RPMI7951 (cell line): ENCODE results near the gene CAMK2B. TPM values are rescaled to one million over a fixed set of nuclear protein-coding genes. Genes with fewer than 3 reads are reported as not detected.

Experiments
- DNase-seq: peaks from one replicate; pipeline ENCODE4 v3.0.0-alpha.2; 2012; ENCODE audit warnings: low read depth
- total RNA-seq: library from RNA; depleted of rRNA; stranded (reverse); fragments of >200 nt; shearing (Covaris generic); gene quantifications from 2 replicates; pipeline ENCODE4 v1.2.3, GENCODE V29; 2014

The CAMK2B gene
- total RNA-seq, 1 experiment from 2014 or later, result 19.6 TPM

GRCh38 chr7:44275957-44276570, 49.3 kb downstream of the CAMK2B start:
- no peak for DNase-seq

- no peak for DNase-seq
These were observed 50.2 kb downstream of the CAMK2B start for GRCh38 chr7:44275146-44275545.

- DNase-seq, result no peak
These were observed 50.8 kb downstream of the CAMK2B start for GRCh38 chr7:44274623-44274975.

- no peak for DNase-seq
These were observed 51.4 kb downstream of the CAMK2B start for GRCh38 chr7:44273681-44274622.

- no peak for DNase-seq
These were observed 52.4 kb downstream of the CAMK2B start for GRCh38 chr7:44272981-44273380.

- DNase-seq, result no peak
These were observed 52.9 kb downstream of the CAMK2B start for GRCh38 chr7:44272456-44272855.

- DNase-seq, result no peak
These were observed 55.4 kb downstream of the CAMK2B start for GRCh38 chr7:44269943-44270493.

GRCh38 chr7:44269417-44269816, 56.0 kb downstream of the CAMK2B start:
- no peak for DNase-seq

- DNase-seq, result no peak
These were observed 56.7 kb downstream of the CAMK2B start for GRCh38 chr7:44268671-44269070.

GRCh38 chr7:44267719-44268421, 57.5 kb downstream of the CAMK2B start:
- DNase-seq, result no peak

- DNase-seq, result no peak
These were observed 58.2 kb downstream of the CAMK2B start for GRCh38 chr7:44267178-44267577.

GRCh38 chr7:44266526-44266925, 58.9 kb downstream of the CAMK2B start:
- DNase-seq, result no peak

GRCh38 chr7:44265728-44266127, 59.7 kb downstream of the CAMK2B start:
- no peak for DNase-seq

GRCh38 chr7:44264221-44264931, 61.0 kb downstream of the CAMK2B start:
- DNase-seq, result peak; percentile 75

- DNase-seq, result no peak
These were observed 61.9 kb downstream of the CAMK2B start for GRCh38 chr7:44263326-44264082.

- no peak for DNase-seq
These were observed 63.4 kb downstream of the CAMK2B start for GRCh38 chr7:44262031-44262430.

- no peak for DNase-seq
These were observed 64.2 kb downstream of the CAMK2B start for GRCh38 chr7:44261240-44261639.

GRCh38 chr7:44259547-44260457, 65.6 kb downstream of the CAMK2B start:
- DNase-seq, result peak; percentile 99

- DNase-seq, result no peak
These were observed 66.4 kb downstream of the CAMK2B start for GRCh38 chr7:44258865-44259546.
